ENCODE measurements around the gene ZBTB20.

Gene ZBTB20

GRCh38 chr3:114331007-114331406 lies 816.1 kb downstream of the ZBTB20 start:
- Histone ChIP-seq H3K9me3 (replicated peaks; ENCODE audit: insufficient read depth, low read length) (no peaks in the 10 kb centered on the region), H3K79me2 (ENCODE audit: low read length) (no peaks in the 10 kb centered on the region), H4K20me1 (ENCODE audit: insufficient read depth, low read length) (no peaks in the 10 kb centered on the region), H3K9ac (ENCODE audit: low read length) (no peak overlapping the region), H3K4me1 (ENCODE audit: low read length) (peaks cover 25% of the 10 kb centered on the region), H2AFZ (ENCODE audit: low read length) (no peak overlapping the region), H3K9me2 (replicated peaks; ENCODE audit: insufficient read depth, low read length) (no peaks in the 10 kb centered on the region), H3K27me3 (replicated peaks; ENCODE audit: insufficient read depth, low read length) (no peaks in the 10 kb centered on the region), H3K36me3 (replicated peaks; ENCODE audit: insufficient read depth, low read length) (no peaks in the 10 kb centered on the region), H3F3A (ENCODE audit: insufficient read depth, low read length) (peaks cover 6% of the 10 kb centered on the region), H3K4me3 (ENCODE audit: low read length) (no peak overlapping the region), H3K4me2 (ENCODE audit: low read depth, low read length) (no peak overlapping the region), H3K27ac (ENCODE audit: low read length) (no peak overlapping the region)
- no peak for TF ChIP-seq CTCF (IDR thresholded peaks at IDR 0.05; ENCODE audit: low read length)
- DNase-seq = no peak

GRCh38 chr3:114329823-114330222 lies 817.3 kb downstream of the ZBTB20 start:
- Histone ChIP-seq H3K9me2 (replicated peaks; ENCODE audit: insufficient read depth, low read length) (no peaks in the 10 kb centered on the region), H2AFZ (ENCODE audit: low read length) (no peak overlapping the region), H3K9me3 (replicated peaks; ENCODE audit: insufficient read depth, low read length) (no peaks in the 10 kb centered on the region), H3K4me2 (ENCODE audit: low read depth, low read length) (no peak overlapping the region), H3K9ac (ENCODE audit: low read length) (no peak overlapping the region), H3K36me3 (replicated peaks; ENCODE audit: insufficient read depth, low read length) (no peaks in the 10 kb centered on the region), H3K27ac (ENCODE audit: low read length) (no peak overlapping the region), H3K4me3 (ENCODE audit: low read length) (no peak overlapping the region), H3K79me2 (ENCODE audit: low read length) (no peaks in the 10 kb centered on the region), H3F3A (ENCODE audit: insufficient read depth, low read length) (peaks cover 6% of the 10 kb centered on the region), H4K20me1 (ENCODE audit: insufficient read depth, low read length) (no peaks in the 10 kb centered on the region), H3K27me3 (replicated peaks; ENCODE audit: insufficient read depth, low read length) (no peaks in the 10 kb centered on the region), H3K4me1 (ENCODE audit: low read length) (peaks cover 25% of the 10 kb centered on the region)
- TF ChIP-seq CTCF (IDR thresholded peaks at IDR 0.05; ENCODE audit: low read length) (no peak), EZH2phosphoT487 (IDR thresholded peaks at IDR 0.05; ENCODE audit: low read length) (no peak), EZH2 (optimal IDR thresholded peaks at IDR 0.05; ENCODE audit: low read depth, low read length) (no peak)
- no peak for DNase-seq

- no peak overlapping the region for H3K27ac ChIP-seq (ENCODE audit: low read length)
- no peaks in the 10 kb centered on the region for H3K79me2 ChIP-seq (ENCODE audit: low read length)
- H3K4me1 ChIP-seq (ENCODE audit: low read length) = peaks cover 24% of the 10 kb centered on the region
- no peaks in the 10 kb centered on the region for H3K9me3 ChIP-seq (replicated peaks; ENCODE audit: insufficient read depth, low read length)
- no peaks in the 10 kb centered on the region for H3K27me3 ChIP-seq (replicated peaks; ENCODE audit: insufficient read depth, low read length)
- H4K20me1 ChIP-seq (ENCODE audit: insufficient read depth, low read length) = no peaks in the 10 kb centered on the region
- H2AFZ ChIP-seq (ENCODE audit: low read length) = no peak overlapping the region
- H3K9me2 ChIP-seq (replicated peaks; ENCODE audit: insufficient read depth, low read length) = no peaks in the 10 kb centered on the region
- no peak overlapping the region for H3K4me2 ChIP-seq (ENCODE audit: low read depth, low read length)
- no peak for DNase-seq
- H3K4me3 ChIP-seq (ENCODE audit: low read length) = no peak overlapping the region
- TF ChIP-seq EZH2 (optimal IDR thresholded peaks at IDR 0.05; ENCODE audit: low read depth, low read length) (no peak), CTCF (IDR thresholded peaks at IDR 0.05; ENCODE audit: low read length) (no peak), EZH2phosphoT487 (IDR thresholded peaks at IDR 0.05; ENCODE audit: low read length) (no peak)
- no peaks in the 10 kb centered on the region for H3K36me3 ChIP-seq (replicated peaks; ENCODE audit: insufficient read depth, low read length)
- H3K9ac ChIP-seq (ENCODE audit: low read length) = no peak overlapping the region
- H3F3A ChIP-seq (ENCODE audit: insufficient read depth, low read length) = peaks cover 6% of the 10 kb centered on the region
These were observed 818.7 kb downstream of the ZBTB20 start for GRCh38 chr3:114328345-114328744.

All from MM.1S (cell line).